ENCODE results near the gene TAF15.
A peak's percentile ranks its signal among the peaks of the same experiment; 100 is the strongest.

TAF15 gene

DNA sequence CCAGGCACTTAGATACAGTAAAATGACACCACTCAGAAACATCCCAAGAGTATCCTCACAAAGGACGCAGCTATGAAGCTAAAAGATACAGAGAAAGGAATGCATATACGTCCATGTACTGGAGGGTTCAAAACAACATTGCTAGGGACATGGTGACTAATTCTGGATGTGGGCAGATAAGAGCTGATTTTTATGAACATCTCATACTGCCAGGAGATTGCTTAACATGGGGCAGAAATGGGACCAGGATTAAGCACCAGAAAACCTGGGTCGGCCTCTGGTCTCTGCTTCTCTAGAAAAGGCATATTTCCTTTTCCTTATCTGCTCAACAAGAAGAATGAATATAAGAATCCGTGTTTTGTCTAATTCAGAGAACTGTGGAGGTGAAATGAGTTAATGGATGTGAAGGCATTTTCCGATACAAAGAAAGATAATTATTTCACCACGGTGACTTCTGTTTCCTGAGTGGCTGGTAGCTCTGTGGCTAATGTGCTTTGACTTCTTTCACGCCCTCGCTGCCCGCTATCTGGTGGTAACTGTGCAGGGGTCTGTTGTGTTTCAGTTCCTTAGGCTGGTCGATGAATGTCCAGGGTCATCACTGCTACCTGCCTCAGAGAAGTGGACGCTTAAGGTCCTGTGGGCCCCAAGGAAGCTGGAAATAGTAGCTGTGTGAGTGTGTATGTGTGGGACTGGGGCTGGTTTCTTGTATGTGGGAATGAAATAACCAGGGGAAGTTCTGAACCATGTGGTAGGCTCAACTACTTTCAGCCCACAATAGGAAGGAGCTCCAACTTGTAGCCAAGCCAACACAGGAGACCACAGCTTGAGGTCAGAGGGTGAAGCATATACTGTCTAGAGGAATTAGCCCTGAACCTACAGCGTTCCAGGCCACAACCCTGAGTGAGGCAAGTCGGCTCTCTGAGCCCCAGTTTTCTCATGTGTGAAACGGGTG lies 86.6 kb downstream of the TAF15 start:
- Mint-ChIP-seq H3K4me1 (peaks cover 19% of the 10 kb centered on the region), H3K27ac (peak overlapping the region; percentile 72), H3K4me3 (no peak overlapping the region), H3K27me3 (ENCODE audit: low read depth, poor library complexity) (peaks cover 12% of the 10 kb centered on the region), H3K36me3 (ENCODE audit: low read depth) (no peaks in the 10 kb centered on the region), H3K9me3 (no peaks in the 10 kb centered on the region)
- TF ChIP-seq, protein P1, sequence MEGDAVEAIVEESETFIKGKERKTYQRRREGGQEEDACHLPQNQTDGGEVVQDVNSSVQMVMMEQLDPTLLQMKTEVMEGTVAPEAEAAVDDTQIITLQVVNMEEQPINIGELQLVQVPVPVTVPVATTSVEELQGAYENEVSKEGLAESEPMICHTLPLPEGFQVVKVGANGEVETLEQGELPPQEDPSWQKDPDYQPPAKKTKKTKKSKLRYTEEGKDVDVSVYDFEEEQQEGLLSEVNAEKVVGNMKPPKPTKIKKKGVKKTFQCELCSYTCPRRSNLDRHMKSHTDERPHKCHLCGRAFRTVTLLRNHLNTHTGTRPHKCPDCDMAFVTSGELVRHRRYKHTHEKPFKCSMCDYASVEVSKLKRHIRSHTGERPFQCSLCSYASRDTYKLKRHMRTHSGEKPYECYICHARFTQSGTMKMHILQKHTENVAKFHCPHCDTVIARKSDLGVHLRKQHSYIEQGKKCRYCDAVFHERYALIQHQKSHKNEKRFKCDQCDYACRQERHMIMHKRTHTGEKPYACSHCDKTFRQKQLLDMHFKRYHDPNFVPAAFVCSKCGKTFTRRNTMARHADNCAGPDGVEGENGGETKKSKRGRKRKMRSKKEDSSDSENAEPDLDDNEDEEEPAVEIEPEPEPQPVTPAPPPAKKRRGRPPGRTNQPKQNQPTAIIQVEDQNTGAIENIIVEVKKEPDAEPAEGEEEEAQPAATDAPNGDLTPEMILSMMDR (IDR thresholded peaks at IDR 0.05): no peak
- no peak for DNase-seq
